Measurements from ENCODE around the gene RMC1.

DNA sequence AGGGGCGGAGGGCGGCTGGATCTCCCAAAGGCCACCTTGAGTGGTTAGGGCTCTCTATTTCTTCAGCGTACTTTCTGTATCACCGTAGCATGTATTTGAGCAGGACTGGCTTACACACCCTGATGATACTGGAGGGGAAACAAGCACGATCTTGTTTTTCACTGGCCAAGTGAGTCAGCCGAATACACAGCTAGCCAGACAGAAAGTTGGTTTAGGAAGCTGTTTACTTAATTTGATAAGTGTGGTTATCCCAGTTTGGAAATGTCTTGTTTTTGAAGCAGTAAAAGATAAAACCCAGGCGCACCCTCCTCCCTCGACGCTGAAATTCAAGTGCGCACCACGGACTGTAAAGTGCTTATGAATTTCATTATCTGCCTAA is 49.6 kb upstream of the RMC1 start:
- TF ChIP-seq, protein P1, sequence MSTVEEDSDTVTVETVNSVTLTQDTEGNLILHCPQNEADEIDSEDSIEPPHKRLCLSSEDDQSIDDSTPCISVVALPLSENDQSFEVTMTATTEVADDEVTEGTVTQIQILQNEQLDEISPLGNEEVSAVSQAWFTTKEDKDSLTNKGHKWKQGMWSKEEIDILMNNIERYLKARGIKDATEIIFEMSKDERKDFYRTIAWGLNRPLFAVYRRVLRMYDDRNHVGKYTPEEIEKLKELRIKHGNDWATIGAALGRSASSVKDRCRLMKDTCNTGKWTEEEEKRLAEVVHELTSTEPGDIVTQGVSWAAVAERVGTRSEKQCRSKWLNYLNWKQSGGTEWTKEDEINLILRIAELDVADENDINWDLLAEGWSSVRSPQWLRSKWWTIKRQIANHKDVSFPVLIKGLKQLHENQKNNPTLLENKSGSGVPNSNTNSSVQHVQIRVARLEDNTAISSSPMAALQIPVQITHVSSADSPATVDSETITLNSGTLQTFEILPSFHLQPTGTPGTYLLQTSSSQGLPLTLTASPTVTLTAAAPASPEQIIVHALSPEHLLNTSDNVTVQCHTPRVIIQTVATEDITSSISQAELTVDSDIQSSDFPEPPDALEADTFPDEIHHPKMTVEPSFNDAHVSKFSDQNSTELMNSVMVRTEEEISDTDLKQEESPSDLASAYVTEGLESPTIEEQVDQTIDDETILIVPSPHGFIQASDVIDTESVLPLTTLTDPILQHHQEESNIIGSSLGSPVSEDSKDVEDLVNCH (CRISPR knock-in tag; IDR thresholded peaks at IDR 0.05) = no peak
- TF ChIP-seq, protein P2, sequence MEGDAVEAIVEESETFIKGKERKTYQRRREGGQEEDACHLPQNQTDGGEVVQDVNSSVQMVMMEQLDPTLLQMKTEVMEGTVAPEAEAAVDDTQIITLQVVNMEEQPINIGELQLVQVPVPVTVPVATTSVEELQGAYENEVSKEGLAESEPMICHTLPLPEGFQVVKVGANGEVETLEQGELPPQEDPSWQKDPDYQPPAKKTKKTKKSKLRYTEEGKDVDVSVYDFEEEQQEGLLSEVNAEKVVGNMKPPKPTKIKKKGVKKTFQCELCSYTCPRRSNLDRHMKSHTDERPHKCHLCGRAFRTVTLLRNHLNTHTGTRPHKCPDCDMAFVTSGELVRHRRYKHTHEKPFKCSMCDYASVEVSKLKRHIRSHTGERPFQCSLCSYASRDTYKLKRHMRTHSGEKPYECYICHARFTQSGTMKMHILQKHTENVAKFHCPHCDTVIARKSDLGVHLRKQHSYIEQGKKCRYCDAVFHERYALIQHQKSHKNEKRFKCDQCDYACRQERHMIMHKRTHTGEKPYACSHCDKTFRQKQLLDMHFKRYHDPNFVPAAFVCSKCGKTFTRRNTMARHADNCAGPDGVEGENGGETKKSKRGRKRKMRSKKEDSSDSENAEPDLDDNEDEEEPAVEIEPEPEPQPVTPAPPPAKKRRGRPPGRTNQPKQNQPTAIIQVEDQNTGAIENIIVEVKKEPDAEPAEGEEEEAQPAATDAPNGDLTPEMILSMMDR (CRISPR knock-in tag; IDR thresholded peaks at IDR 0.05) = no peak
- TF ChIP-seq EZH2 (conservative IDR thresholded peaks at IDR 0.05; ENCODE audit: low read depth, low read length) = no peak
- TF ChIP-seq CREB1 (IDR thresholded peaks at IDR 0.05) = no peak
- no peak for TF ChIP-seq CREB1 (CRISPR knock-in tag; IDR thresholded peaks at IDR 0.05)
- no peak for TF ChIP-seq POLR2A (IDR thresholded peaks at IDR 0.05; ENCODE audit: insufficient read depth in 1 of 2, low read depth in 2 of 2, low read length in 2 of 2)
- no peak for TF ChIP-seq ARNTL (CRISPR knock-in tag; IDR thresholded peaks at IDR 0.05)
- no peak for TF ChIP-seq MAFK (conservative IDR thresholded peaks at IDR 0.05 in 1 of 2, IDR thresholded peaks at IDR 0.05 in 1 of 2; ENCODE audit: low read length in 2 of 2)
- TF ChIP-seq, protein P3, sequence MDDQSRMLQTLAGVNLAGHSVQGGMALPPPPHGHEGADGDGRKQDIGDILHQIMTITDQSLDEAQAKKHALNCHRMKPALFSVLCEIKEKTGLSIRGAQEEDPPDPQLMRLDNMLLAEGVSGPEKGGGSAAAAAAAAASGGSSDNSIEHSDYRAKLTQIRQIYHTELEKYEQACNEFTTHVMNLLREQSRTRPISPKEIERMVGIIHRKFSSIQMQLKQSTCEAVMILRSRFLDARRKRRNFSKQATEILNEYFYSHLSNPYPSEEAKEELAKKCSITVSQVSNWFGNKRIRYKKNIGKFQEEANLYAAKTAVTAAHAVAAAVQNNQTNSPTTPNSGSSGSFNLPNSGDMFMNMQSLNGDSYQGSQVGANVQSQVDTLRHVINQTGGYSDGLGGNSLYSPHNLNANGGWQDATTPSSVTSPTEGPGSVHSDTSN (CRISPR knock-in tag; IDR thresholded peaks at IDR 0.05; ENCODE audit: borderline replicate concordance) = no peak
- TF ChIP-seq NFIC (IDR thresholded peaks at IDR 0.05; ENCODE audit: low read length) = no peak

Measured in HepG2 (cell line).